SH-SY5Y (cell line): ENCODE measurements around the gene DDT.

Experiments used
- GATA2 ChIP-seq: IDR thresholded peaks from 2 replicates; pipeline ENCODE4 v1.6.1; 2011; ENCODE audit warnings: mild to moderate bottlenecking, low read depth, low read length
- GATA3 ChIP-seq: IDR thresholded peaks from 2 replicates; pipeline ENCODE4 v1.6.1; 2011; ENCODE audit warnings: low read depth, mild to moderate bottlenecking, low read length, moderate library complexity

DNA sequence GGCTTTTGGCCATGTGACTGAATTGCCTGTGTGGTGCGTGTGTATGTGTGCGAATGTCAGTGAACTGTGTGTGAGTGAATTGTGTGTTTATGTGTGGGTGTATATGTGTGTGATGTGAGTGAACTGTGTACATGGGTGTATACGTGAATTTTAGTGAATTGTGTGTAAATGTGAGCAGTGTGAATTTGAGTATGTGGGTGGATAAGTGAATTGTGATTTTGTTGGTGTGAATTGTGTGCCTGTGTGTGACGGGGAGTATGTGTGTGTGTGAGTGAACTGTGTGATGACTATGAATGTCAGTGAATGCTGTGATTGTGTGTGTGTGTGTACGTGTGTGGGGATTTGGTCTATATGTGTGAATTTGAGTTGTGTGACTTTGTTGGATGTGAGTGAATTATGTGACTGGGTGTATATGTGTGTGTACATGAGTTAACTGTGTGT, 4.0 kb downstream of the DDT start:
- TF ChIP-seq GATA3 (no peak), GATA2 (no peak)
